ENCODE data around the gene GULP1. TPM values are rescaled to one million over a fixed set of nuclear protein-coding genes. Genes with fewer than 3 reads are reported as not detected.

Gene GULP1
- total and polyA plus RNA-seq, 2 experiments from 2014 or later: 94.6 to 181 TPM

- TF ChIP-seq ZNF462 (CRISPR knock-in tag; IDR thresholded peaks at IDR 0.05) (no peak), EZH2 (IDR thresholded peaks at IDR 0.05; ENCODE audit: low read depth, unreplicated experiment) (no peak), NANOG (IDR thresholded peaks at IDR 0.05; ENCODE audit: borderline replicate concordance) (no peak), POLR2AphosphoS5 (IDR thresholded peaks at IDR 0.05; ENCODE audit: low read depth) (no peak), ETS1 (IDR thresholded peaks at IDR 0.05) (no peak), CTCF (conservative IDR thresholded peaks at IDR 0.05; ENCODE audit: low read depth in 2 of 2) (no peak), STAT1 (IDR thresholded peaks at IDR 0.05; ENCODE audit: unreplicated experiment) (no peak)
Observed at GRCh38 chr2:188588235-188588634, 296.6 kb downstream of the GULP1 start (continued).

Measured in GM23338 (cell line).